Measurements from ENCODE around the gene CCDC33.

Gene CCDC33

GRCh38 chr15:74293021-74293810, 57.1 kb downstream of the CCDC33 start:
- H3K27me3 ChIP-seq, result peaks cover 0 to 40% of the 10 kb centered on the region in 2 donors

DNA sequence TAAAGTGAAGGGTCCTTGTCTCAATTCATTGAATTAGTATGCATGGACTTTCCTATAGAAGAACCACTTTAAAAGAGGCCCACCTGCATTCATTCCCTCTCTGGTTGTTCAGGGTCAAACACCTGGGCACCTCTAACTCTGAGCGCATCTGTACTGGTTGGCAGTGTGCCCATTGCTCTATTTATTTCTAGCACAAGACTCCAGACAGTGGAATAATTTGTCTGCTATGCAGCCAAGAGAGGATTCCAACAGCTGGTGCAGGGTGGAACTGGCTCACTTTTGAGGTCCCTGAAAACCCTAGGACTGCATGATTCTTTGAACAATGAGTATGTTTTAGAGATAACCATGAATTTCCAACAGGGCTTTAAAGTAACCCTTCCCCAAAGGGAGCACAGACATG, 57.9 kb downstream of the CCDC33 start:
- TF ChIP-seq, protein P1, sequence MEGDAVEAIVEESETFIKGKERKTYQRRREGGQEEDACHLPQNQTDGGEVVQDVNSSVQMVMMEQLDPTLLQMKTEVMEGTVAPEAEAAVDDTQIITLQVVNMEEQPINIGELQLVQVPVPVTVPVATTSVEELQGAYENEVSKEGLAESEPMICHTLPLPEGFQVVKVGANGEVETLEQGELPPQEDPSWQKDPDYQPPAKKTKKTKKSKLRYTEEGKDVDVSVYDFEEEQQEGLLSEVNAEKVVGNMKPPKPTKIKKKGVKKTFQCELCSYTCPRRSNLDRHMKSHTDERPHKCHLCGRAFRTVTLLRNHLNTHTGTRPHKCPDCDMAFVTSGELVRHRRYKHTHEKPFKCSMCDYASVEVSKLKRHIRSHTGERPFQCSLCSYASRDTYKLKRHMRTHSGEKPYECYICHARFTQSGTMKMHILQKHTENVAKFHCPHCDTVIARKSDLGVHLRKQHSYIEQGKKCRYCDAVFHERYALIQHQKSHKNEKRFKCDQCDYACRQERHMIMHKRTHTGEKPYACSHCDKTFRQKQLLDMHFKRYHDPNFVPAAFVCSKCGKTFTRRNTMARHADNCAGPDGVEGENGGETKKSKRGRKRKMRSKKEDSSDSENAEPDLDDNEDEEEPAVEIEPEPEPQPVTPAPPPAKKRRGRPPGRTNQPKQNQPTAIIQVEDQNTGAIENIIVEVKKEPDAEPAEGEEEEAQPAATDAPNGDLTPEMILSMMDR (IDR thresholded peaks at IDR 0.05), result no peak
- DNase-seq, result no peak

More at GRCh38 chr15:74293021-74293810, 57.1 kb downstream of the CCDC33 start:
- no peaks in the 10 kb centered on the region for H3K36me3 ChIP-seq
- no peak for DNase-seq
- intact Hi-C loops (cut with DNase I; ENCODE audit: low total_unique reads), result no loop called here
- TF ChIP-seq, protein P1 (IDR thresholded peaks at IDR 0.05), result no peak
- peaks cover 0 to 3% (median 0%) of the 10 kb centered on the region in 4 donors for H3K4me1 ChIP-seq
- H3K27ac ChIP-seq, result no peak overlapping the region
- no peaks in the 10 kb centered on the region for H3K9me3 ChIP-seq
- no peak overlapping the region for H3K4me3 ChIP-seq

GRCh38 chr15:74295800-74296199, 59.7 kb downstream of the CCDC33 start:
- H3K9me3 ChIP-seq, result no peaks in the 10 kb centered on the region
- no peak overlapping the region for H3K4me3 ChIP-seq
- DNase-seq, result no peak
- no peak overlapping the region for H3K27ac ChIP-seq
- H3K27me3 ChIP-seq, result peaks cover 0 to 36% of the 10 kb centered on the region in 2 donors
- H3K4me1 ChIP-seq, result peaks cover 0 to 3% (median 0%) of the 10 kb centered on the region in 4 donors
- TF ChIP-seq, protein P1 (IDR thresholded peaks at IDR 0.05), result no peak
- intact Hi-C loops (cut with DNase I; ENCODE audit: low total_unique reads), result no loop called here
- no peaks in the 10 kb centered on the region for H3K36me3 ChIP-seq

More for the DNA sequence above, 57.9 kb downstream of the CCDC33 start:
- Histone ChIP-seq H3K27ac (no peak overlapping the region), H3K27me3 (peaks cover 0 to 38% of the 10 kb centered on the region in 2 donors), H3K4me3 (no peak overlapping the region), H3K36me3 (no peaks in the 10 kb centered on the region), H3K9me3 (no peaks in the 10 kb centered on the region), H3K4me1 (peaks cover 0 to 3% (median 0%) of the 10 kb centered on the region in 4 donors)
- intact Hi-C loops (cut with DNase I; ENCODE audit: low total_unique reads), result no loop called here

GRCh38 chr15:74297887-74298286, 61.8 kb downstream of the CCDC33 start:
- intact Hi-C loops (cut with DNase I; ENCODE audit: low total_unique reads), result no loop called here
- peaks cover 0 to 2% (median 0%) of the 10 kb centered on the region in 4 donors for H3K4me1 ChIP-seq
- TF ChIP-seq, protein P1 (IDR thresholded peaks at IDR 0.05), result no peak

GRCh38 chr15:74300057-74300795, 64.1 kb downstream of the CCDC33 start:
- H3K36me3 ChIP-seq, result no peaks in the 10 kb centered on the region
- intact Hi-C loops (cut with DNase I; ENCODE audit: low total_unique reads), result loop anchor here (10.0 kb wide), 1 partner anchor 335 kb away; no protein-coding TSS in a partner anchor
- TF ChIP-seq, protein P1 (IDR thresholded peaks at IDR 0.05), result no peak
- peaks cover 0 to 3% (median 0%) of the 10 kb centered on the region in 4 donors for H3K4me1 ChIP-seq
- DNase-seq, result no peak
- no peak overlapping the region for H3K4me3 ChIP-seq
- no peaks in the 10 kb centered on the region for H3K9me3 ChIP-seq
- H3K27me3 ChIP-seq, result peaks cover 0 to 54% of the 10 kb centered on the region in 2 donors
- H3K27ac ChIP-seq, result no peak overlapping the region

More at GRCh38 chr15:74297887-74298286, 61.8 kb downstream of the CCDC33 start:
- DNase-seq, result no peak
- Histone ChIP-seq H3K27me3 (peaks cover 0 to 46% of the 10 kb centered on the region in 2 donors), H3K27ac (no peak overlapping the region), H3K9me3 (no peaks in the 10 kb centered on the region), H3K4me3 (no peak overlapping the region), H3K36me3 (no peaks in the 10 kb centered on the region)

Measured in tibial artery (tissue), 4 donors.